ENCODE results near the gene ZNF410.
"Not testable (repeated sequence)": the region's sequence is repeated elsewhere in the genome, so short reads cannot be mapped to it uniquely, and the experiment has no call there.

ZNF410 gene

GRCh38 chr14:73886449-73887317, at the start of gene ZNF410:
TSS of gene ZNF410 (plus strand) at chr14:73886859. CDS start at chr14:73892176, 5,317 bp downstream.
- peak; percentile 91 for DNase-seq

DNA sequence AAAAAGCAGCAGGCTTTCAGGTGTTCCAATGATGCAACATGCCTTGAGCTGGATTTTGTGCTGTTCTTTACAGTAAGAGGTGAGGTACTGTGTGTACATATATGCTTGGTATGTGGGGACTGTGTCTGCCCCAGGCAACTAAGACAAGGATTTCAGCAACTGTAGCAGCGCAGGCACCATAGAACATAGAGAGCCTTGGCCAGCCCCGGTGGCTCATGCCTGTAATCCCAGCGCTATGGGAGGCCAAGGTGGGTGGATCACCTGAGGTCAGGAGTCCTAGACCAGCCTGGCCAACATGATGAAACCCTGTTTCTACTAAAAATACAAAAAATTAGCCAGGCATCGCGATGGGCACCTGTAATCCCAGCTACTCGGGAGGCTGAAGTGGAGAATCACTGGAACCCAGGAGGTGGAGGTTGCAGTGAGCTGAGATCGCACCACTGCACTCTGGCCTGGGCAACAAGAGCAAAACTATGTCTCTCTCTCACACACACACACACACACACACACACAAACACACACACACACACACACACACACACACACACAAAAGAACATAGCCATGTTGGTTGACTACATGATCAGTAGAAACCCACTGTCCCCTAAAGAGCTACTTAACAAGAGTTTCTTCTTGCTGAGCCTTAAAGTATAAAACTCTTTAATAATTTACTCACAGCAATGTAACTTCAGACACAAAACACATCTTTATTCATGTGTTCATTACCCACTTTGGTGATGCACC, 48.2 kb upstream of the ZNF410 start:
- not testable (repeated sequence) for DNase-seq

DNA sequence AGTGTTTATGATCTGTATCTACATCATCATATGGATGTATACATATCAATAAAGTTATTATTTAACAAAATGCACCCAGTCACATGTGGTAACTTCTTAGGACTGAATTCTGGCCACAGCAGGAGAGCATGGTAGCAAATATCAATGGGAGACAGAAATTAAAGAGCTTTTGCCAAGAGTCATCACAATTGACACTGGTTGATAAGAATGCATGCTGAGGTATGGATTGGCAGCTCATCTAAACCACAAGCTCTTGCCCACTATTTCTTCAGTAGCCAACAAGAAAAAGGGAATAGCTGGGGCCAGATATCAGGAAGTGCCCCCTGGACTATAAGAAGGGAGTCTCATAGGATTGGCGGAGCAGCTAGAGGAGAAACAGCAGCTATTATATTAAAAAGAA, 44.5 kb upstream of the ZNF410 start:
- no peak for DNase-seq

DNA sequence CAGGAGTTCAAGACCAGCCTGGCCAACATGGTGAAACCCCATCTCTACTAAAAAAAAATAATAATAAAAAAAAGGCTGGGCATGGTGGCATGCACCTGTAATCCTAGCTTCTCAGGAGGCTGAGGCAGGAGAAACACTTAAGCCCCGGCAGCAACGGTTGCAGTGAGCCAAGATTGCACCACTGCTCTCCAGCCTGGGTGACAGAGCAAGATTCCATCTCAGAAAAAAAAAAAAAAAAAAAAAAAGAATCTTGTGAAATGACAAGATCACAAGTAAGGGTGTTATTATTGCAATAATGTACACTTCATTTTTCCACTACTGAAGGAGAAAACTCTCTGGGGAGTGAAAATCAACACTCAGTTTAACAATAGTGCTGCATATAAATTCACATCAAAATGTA, 43.8 kb upstream of the ZNF410 start:
- no peak for DNase-seq

DNA sequence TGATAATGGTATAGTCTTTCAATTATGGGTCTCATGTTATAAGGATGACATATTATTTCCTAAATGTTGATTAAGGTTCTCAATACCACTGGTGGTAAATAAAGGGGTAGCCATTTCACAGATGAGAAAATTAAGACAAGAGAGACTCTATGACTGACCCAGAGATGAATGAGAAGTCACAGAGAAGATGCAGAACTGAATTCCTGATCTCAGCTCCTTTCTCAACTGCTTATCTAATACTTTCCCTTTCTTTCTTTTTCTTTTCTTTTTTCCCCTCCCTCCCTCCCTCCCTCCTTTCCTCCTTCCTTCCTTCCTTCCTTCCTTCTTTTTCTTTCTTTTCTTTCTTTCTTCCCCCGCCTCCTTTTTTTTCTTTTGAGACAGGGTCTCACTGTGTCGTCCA, 43.4 kb upstream of the ZNF410 start:
- DNase-seq: no peak

- no peak for DNase-seq
Measured at GRCh38 chr14:73846947-73847346, 39.7 kb upstream of the ZNF410 start.

DNA sequence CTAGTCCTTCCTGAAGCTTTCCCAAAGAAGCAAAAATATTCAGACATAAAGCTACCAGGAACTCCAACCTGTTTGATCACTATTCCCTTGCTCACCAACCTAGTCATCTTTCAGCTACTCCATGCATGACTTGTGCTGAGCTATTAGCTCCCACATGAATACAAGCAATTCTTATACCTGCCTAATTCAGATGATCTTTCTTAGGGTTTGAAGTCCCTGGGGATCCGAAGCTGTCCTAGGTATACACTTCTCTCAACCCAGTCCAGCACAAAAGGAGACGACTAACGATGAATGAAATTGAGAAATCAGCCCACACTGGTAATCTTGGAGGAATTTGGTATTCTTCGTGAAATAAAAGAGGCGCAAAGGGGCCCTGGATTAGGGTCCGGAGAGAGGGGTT, 35.7 kb upstream of the ZNF410 start:
- DNase-seq: no peak

DNA sequence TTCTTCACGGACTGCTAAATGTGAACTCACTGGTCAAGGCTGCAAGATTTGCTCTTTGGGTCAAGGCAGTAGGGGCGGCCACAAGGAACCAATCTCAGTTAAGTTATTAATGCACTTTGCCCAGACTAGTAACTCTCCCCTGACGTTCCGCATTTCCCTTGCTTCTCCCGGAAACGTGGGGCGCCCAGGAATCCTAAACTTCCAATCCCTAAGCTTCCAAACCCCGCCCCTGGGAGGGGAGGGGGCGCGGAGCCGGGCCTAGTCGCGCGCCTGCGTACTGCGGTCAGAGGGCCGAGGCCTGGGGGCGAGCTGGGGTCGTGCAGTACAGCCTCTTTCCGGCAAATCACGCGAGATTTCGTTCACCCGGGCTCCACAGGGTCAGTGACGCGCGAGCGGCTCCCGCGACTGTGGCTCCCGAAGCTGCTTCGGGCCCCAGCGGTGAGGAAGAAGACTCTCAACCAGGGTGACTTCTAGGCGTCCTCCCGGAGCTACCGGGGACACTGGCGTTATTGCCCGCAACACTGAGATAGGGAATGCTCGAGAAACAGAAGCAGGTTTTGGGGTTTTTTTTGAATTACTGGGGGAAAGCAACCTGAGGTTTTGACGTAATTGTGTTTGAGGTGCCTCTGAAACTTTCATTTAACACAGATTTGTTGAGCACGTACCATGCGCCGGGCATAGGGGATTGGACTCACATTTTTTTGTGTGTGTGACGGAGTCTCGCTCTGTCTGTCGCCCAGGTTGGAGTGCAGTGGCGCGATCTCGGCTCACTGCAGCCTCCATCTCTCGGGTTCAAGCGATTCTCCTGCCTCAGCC, 34.9 kb upstream of the ZNF410 start, which contains the start of gene PTGR2:
Gene PTGR2, plus strand, starts transcription at position 265 of the 816 bp plus-strand sequence. CDS start 7,032 bp downstream, outside the sequence.
- DNase-seq: peak; percentile 87

DNA sequence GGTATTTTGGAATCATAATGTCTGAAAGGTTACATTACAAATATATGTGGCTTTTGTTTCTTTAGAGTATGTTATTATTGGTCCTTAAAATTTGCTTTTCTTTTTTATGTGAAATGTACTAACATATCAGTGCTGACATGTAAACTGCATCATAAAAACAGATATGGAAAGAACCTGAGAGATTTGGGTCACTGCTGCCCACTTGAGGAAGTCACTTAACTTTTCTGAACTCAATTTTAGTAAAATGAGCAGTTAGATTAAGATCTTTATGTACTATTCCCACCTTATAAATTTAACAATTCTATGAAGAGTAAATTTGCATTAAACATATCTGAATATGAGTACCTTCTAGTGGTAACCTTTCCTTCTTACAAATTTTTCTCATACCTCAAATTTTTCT, 27.5 kb upstream of the ZNF410 start:
- DNase-seq: no peak

- no peak for DNase-seq
Measured at GRCh38 chr14:73861073-73861472, 25.6 kb upstream of the ZNF410 start.

- DNase-seq: no peak
Measured at GRCh38 chr14:73862480-73862879, 24.2 kb upstream of the ZNF410 start.

DNA sequence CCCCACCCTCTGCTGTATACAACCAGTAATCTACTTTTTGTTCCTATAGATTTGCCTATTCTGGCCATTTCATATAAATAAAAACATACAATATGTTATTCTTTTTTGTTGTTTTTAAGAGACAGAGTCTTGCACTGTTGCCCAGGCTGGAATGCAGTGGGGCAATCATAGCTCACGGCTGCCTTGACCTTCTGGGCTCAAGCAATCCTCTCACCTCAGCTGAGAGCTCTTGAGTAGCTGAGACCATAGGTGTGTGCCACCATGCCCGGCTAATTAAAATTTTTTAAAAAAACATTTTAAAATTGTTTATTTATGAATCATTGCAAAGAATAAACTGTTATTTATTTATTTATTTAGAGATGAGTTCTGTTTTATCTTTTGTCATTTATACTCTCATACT, 23.4 kb upstream of the ZNF410 start:
- no peak for DNase-seq

- no peak for DNase-seq
Measured at GRCh38 chr14:73865534-73866113, 21.0 kb upstream of the ZNF410 start.

DNA sequence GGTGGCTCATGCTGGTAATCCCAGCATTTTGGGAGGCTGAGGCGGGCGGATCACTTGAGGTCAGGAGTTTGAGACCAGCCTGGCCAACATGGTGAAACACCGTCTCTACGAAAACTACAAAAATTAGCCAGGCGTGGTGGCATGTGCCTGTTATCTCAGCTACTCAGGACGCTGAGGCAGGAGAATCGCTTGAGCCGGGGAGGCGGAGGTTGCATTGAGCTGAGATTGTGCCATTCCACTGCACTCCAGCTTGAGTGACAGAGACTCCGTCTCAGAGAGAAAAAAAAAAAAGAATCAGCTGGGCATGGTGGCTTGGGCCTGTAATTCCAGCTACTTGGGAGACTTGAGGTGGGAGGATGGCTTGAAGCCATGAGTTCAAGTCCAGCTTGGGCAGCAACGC, 16.9 kb upstream of the ZNF410 start:
- DNase-seq: not testable (repeated sequence)

DNA sequence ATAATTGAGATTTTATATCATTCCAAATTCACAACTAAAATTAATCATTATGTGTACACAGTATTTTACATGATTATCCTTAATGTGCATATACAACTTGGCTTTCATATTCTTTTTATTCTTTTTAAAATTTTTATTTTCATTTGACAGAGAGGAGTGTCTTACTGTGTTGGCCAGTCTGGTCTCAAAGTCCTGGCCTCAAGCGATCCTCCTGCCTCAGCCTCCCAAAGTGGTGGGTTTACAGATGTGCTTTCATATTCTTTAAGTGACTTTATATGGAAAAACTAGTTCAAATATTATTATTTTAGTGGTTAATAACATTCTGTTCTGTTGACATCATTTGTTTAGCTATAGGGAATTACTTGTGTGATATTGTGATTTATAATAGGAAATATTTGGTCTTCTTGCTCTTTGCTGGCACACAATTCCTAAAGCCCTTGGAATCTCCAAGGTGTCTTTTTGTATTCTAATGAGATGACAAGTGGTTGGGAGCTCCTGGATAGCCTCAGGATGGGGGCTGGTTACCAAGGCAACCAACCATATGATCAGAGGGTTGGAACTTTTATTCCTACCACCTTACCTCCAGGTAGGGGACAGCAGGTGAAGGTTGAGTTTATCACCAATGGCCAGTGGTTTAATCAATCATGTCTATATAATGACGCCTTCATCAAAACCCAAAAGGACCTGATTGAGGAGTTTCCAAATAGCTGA, 16.0 kb upstream of the ZNF410 start:
- DNase-seq: no peak

- no peak for DNase-seq
Measured at GRCh38 chr14:73873660-73874059, 13.0 kb upstream of the ZNF410 start.

- DNase-seq: no peak
Measured at GRCh38 chr14:73877790-73878189, 8.9 kb upstream of the ZNF410 start.

DNA sequence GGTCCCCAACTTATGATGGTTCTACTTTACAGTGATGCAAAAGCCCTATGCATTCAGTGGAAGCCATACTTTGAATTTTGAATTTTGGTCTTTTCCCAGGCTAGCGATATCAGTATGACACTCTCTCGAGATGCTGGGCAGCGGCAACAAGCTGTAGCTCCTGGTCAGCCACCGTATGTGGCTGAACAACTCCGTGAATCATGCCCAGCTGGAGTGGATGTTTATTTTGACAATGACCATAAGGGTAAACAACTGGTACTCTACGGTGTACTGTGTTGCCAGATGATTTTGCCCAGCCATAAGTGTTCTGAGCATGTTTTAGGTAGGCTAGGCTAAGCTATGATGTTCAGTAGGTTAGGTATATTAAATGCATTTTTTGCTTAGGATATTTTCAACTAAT, 8.2 kb upstream of the ZNF410 start:
- no peak for DNase-seq

- no peak for DNase-seq
Measured at GRCh38 chr14:73879027-73879426, 7.6 kb upstream of the ZNF410 start.

GRCh38 chr14:73884438-73885190, 2.0 kb upstream of the ZNF410 start:
- DNase-seq: no peak

DNA sequence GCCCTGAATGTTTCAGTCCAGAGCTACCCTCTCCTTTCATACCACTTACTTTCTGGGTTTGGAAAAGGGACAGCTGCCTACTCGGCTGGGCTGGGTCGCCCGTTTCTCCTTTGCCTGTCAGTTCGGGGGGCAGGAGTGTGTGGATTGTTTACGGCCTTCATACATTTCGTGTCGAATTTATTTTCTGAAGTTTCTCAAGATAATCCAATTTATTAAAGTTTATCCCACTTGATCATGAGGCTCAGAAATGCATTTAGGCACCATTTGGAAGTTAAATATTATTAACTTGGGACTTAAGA, 608 bp downstream of the ZNF410 start:
- DNase-seq: no peak
